NT2/D1 (cell line): Measurements from ENCODE around the gene KRT34.
"Not testable (repeated sequence)": the region's sequence is repeated elsewhere in the genome, so short reads cannot be mapped to it uniquely, and the experiment has no call there.

Experiments used
- DNase-seq: peaks from one replicate; pipeline ENCODE4 v3.0.0-alpha.2; 2011; ENCODE audit warnings: low read depth, low spot score
- H3K27me3 ChIP-seq: 2 replicates; pipeline ENCODE4 v1.6.0; 2011; ENCODE audit warnings: mild to moderate bottlenecking; ENCODE audit not compliant: insufficient read length, insufficient read depth
- H3K36me3 ChIP-seq: 2 replicates; pipeline ENCODE4 v1.6.1; 2011; ENCODE audit warnings: mild to moderate bottlenecking, low read length, mixed read lengths; ENCODE audit not compliant: insufficient read depth, insufficient read length
- H3K4me1 ChIP-seq: 2 replicates; pipeline ENCODE4 v1.5.1; 2011; ENCODE audit not compliant: insufficient read depth, insufficient read length
- H3K4me3 ChIP-seq: 2 replicates; pipeline ENCODE4 v1.5.1; 2011; ENCODE audit warnings: low read depth; ENCODE audit not compliant: insufficient read length
- H3K9ac ChIP-seq: 2 replicates; pipeline ENCODE4 v1.6.0; 2011; ENCODE audit warnings: low read depth; ENCODE audit not compliant: insufficient read length
- H3K9me3 ChIP-seq: 2 replicates; pipeline ENCODE4 v1.5.1; 2011; ENCODE audit warnings: mild to moderate bottlenecking, low read length; ENCODE audit not compliant: insufficient read depth
- SUZ12 ChIP-seq: IDR thresholded peaks from 2 replicates; pipeline ENCODE4 v1.6.1; 2011; ENCODE audit not compliant: insufficient read length, insufficient read depth; ENCODE audit errors: extremely low read depth
- YY1 ChIP-seq: IDR thresholded peaks from 2 replicates; pipeline ENCODE4 v1.6.1; 2011; ENCODE audit not compliant: insufficient read length, insufficient read depth
- ZNF274 ChIP-seq: IDR thresholded peaks from 2 replicates; pipeline ENCODE4 v1.6.1; 2011; ENCODE audit warnings: mild to moderate bottlenecking, low read depth, low read length

KRT34 gene

DNA sequence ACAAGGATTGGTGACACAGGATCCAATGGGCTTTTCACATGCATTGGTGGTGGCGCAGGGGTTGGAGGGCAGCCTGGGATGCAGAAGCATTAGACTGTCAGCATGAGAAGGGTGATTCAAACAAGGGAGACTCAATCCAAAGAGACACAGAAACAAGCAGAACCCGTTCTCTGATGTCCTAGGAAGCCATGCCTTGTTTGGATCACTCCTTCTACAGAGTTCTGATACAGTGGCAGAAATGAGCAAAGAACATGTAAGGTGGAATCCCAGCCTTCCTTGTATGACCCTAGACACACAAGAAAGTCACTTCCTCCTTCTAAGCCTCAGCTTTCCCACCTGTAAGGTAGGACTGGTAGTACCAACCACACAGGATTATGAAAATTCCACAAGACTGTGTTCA, 18.2 kb downstream of the KRT34 start:
- TF ChIP-seq ZNF274 (no peak), SUZ12 (no peak), YY1 (no peak)
- no peaks in the 10 kb centered on the region for H3K9me3 ChIP-seq
- no peak for DNase-seq

GRCh38 chr17:41360296-41360995, 21.7 kb downstream of the KRT34 start:
- Histone ChIP-seq H3K4me1 (no peaks in the 10 kb centered on the region), H3K9ac (no peak overlapping the region), H3K27me3 (no peaks in the 10 kb centered on the region), H3K9me3 (no peaks in the 10 kb centered on the region), H3K36me3 (no peaks in the 10 kb centered on the region), H3K4me3 (no peak overlapping the region)
- DNase-seq = no peak
- TF ChIP-seq YY1 (no peak), SUZ12 (no peak), ZNF274 (no peak)

More for the DNA sequence above, 18.2 kb downstream of the KRT34 start:
- Histone ChIP-seq H3K4me1 (no peaks in the 10 kb centered on the region), H3K4me3 (no peak overlapping the region), H3K9ac (no peak overlapping the region), H3K36me3 (no peaks in the 10 kb centered on the region), H3K27me3 (no peaks in the 10 kb centered on the region)

GRCh38 chr17:41354536-41354935, 27.6 kb downstream of the KRT34 start:
- no peaks in the 10 kb centered on the region for H3K27me3 ChIP-seq
- no peak overlapping the region for H3K9ac ChIP-seq
- H3K9me3 ChIP-seq = no peaks in the 10 kb centered on the region
- DNase-seq = no peak
- H3K4me3 ChIP-seq = no peak overlapping the region
- H3K4me1 ChIP-seq = no peaks in the 10 kb centered on the region
- TF ChIP-seq YY1 (no peak), SUZ12 (no peak), ZNF274 (no peak)
- H3K36me3 ChIP-seq = no peaks in the 10 kb centered on the region

DNA sequence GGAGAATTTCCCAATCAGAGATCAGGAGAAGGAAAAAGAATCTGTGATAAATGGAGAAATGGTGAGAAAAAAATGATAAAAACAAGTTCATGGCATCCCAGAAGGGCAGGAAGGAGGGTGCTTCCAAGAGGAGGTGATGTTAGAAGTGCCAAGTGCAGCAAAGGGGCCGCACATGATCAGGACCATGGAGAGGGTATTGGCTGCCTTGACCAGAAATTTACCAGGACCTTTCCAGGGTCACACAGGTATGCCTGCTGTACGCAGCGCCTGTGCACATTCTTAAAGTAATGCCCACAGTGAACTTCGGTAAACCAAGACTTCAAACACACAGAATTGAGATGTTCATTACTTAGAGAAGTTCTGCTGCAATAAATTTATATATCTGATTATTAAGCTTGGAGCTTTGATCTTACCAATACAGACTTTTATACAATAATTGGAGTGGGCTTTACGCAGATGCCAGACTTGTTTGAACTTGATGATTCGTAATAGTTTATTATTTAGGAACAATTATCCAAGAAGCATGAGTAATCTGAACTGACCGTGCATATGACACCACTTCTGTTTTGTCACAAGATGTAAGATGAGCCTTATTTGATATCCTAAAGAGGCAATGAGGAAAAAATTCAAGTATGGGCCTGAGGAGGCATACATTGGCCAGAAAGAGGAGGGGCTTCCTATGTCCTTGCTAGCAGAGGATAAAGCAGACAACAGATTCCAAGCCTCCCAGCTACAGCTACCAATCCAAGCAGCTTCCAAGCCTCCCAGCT, 29.3 kb downstream of the KRT34 start:
- TF ChIP-seq ZNF274 = no peak
- TF ChIP-seq YY1 = no peak
- TF ChIP-seq SUZ12 = no peak
- Histone ChIP-seq H3K4me1 (no peaks in the 10 kb centered on the region), H3K9me3 (no peaks in the 10 kb centered on the region), H3K27me3 (no peaks in the 10 kb centered on the region), H3K36me3 (no peaks in the 10 kb centered on the region), H3K9ac (no peak overlapping the region), H3K4me3 (no peak overlapping the region)
- DNase-seq = no peak

DNA sequence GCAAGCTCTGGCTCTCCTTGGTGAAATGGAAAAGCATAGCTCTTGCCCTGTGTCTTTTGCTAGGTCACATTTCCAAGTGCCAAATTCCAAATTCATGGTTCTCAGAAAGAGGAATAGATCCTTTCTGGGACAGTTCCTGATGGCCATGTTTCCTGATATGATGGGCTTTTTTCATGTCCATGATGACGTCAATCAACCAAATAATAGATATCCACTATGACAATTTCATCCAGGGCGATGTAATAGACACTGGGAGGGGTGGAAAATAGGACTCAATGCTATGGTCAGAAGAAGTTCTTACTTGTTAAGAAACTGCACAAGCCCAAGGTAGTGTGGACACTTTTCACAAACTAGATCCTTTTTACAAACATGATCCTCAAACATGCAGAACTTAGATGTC, 30.9 kb downstream of the KRT34 start:
- H3K27me3 ChIP-seq = no peaks in the 10 kb centered on the region
- no peaks in the 10 kb centered on the region for H3K4me1 ChIP-seq
- H3K4me3 ChIP-seq = no peak overlapping the region
- TF ChIP-seq ZNF274 = no peak
- H3K9ac ChIP-seq = no peak overlapping the region
- no peaks in the 10 kb centered on the region for H3K9me3 ChIP-seq
- no peak for DNase-seq
- no peaks in the 10 kb centered on the region for H3K36me3 ChIP-seq

DNA sequence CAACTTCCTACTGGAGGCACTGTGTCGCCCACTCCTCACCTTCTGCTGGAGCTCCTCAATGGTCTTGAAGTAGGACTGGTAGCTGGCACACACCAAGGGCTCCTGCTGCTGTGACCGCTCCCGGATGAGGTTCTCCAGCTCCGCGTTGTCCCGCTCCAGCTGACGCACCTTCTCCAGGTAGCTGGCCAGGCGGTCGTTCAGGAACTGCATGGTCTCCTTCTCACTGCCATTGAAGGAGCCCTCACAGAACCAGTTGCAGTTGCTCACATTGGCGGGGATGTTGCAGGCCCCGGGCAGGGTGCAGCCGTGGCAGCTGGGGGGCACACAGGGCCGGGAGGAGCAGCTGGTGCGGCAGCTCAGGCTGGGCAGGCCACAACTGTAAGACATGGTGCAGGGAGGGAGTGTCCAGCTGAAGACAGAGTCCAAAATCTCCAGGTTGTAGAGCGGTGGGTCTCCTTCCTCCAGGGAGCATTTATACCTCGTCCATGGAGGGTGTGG, 31.7 kb downstream of the KRT34 start, which contains the start of gene KRT33A:
Gene KRT33A (minus strand): TSS at position 448 of the 498 bp plus-strand sequence. CDS start 61 bp downstream, at position 387.
- not testable (repeated sequence) for H3K4me3 ChIP-seq

GRCh38 chr17:41347869-41348760, 34.0 kb downstream of the KRT34 start:
- no peak for DNase-seq
- Histone ChIP-seq H3K4me1 (no peaks in the 10 kb centered on the region), H3K9me3 (peaks cover 6% of the 10 kb centered on the region; the same call in 1 of the 2 replicates), H3K4me3 (no peak overlapping the region), H3K27me3 (no peaks in the 10 kb centered on the region), H3K9ac (no peak overlapping the region), H3K36me3 (no peaks in the 10 kb centered on the region)
- TF ChIP-seq ZNF274 (no peak), SUZ12 (no peak), YY1 (no peak)

More for the DNA sequence above, 31.7 kb downstream of the KRT34 start, which contains the start of gene KRT33A:
- H3K4me1 ChIP-seq, H3K27me3 ChIP-seq, H3K36me3 ChIP-seq, H3K9me3 ChIP-seq, DNase-seq, H3K9ac ChIP-seq: not testable (repeated sequence)

DNA sequence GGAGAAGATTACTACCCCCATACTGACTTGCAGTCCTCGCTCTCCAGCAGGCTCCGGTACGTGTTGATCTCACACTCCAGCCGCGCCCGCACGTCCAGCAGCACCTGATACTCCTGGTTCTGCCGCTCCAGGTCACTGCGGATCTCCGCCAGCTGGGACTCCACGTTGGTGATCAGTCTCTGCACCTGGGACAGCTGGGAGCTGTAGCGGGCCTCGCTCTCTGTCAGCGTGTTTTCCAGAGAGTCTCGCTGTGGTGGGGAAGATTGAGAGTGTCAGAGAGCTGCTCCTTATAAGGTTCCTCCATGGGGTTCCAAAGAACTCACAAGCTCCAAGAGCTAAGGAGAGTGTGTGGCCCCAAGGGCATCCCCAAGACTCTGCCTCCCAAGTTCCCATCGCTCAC, 35.7 kb downstream of the KRT34 start:
- not testable (repeated sequence) for H3K4me1 ChIP-seq, H3K36me3 ChIP-seq, H3K27me3 ChIP-seq, DNase-seq, H3K4me3 ChIP-seq, H3K9ac ChIP-seq
- H3K9me3 ChIP-seq = peaks cover 23% of the 10 kb centered on the region; the same call in 1 of the 2 replicates
